ENCODE measurements around the gene ANP32E.

- TF ChIP-seq CTCF (IDR thresholded peaks at IDR 0.05) (no peak), POLR2A (IDR thresholded peaks at IDR 0.05) (no peak)
Observed at GRCh38 chr1:150226486-150226885, 9.4 kb downstream of the ANP32E start.
